WTC11 (cell line): ENCODE results near the gene RPS6KB2. TPM values are rescaled to one million over a fixed set of nuclear protein-coding genes. Genes with fewer than 3 reads are reported as not detected.

Source experiments
- ATAC-seq: fragments of 200-7000 bp; cut with Tn5 transposase; 2 replicates; pipeline ENCODE4 v1.10.0; 2021; ENCODE audit warnings: mild to moderate bottlenecking, moderate library complexity
- CTCF ChIA-PET: fragments of 300-600 bp; sonication (Branson Sonifier 250); formaldehyde crosslinking; loops from one replicate; lab custom pipeline; 2021; ENCODE audit warnings: antibody characterized with exemption; lab: Charles Lee
- POLR2A ChIA-PET: fragments of 350-600 bp; sonication (Branson Sonifier 250); formaldehyde crosslinking; loops from one replicate; lab custom pipeline; 2021; ENCODE audit warnings: antibody characterized with exemption; lab: Charles Lee
- DNase-seq: peaks from one replicate; pipeline ENCODE4 v3.0.0; 2021; ENCODE audit warnings: low spot score
- H3K27ac Mint-ChIP-seq: 2 replicates; pipeline ENCODE4 v1.8.0; 2021; ENCODE audit warnings: mixed read lengths
- H3K27me3 Mint-ChIP-seq: 2 replicates; pipeline ENCODE4 v1.8.0; 2021; ENCODE audit warnings: low read depth, mild to moderate bottlenecking, moderate library complexity, mixed read lengths
- H3K36me3 Mint-ChIP-seq: 2 replicates; pipeline ENCODE4 v1.8.0; 2021; ENCODE audit warnings: mixed read lengths
- H3K4me1 Mint-ChIP-seq: 2 replicates; pipeline ENCODE4 v1.8.0; 2022; ENCODE audit warnings: mixed read lengths
- H3K4me3 Mint-ChIP-seq: 2 replicates; pipeline ENCODE4 v1.8.0; 2021; ENCODE audit warnings: mild to moderate bottlenecking, moderate library complexity, mixed read lengths
- H3K9me3 Mint-ChIP-seq: 2 replicates; pipeline ENCODE4 v1.8.0; 2021; ENCODE audit warnings: mixed read lengths
- ATF1 ChIP-seq: sonication (generic); formaldehyde crosslinking; IDR thresholded peaks from 2 replicates; pipeline ENCODE4 v1.8.1; 2023; ENCODE audit warnings: mild to moderate bottlenecking, moderate library complexity, missing genetic modification reagents
- CREM ChIP-seq: sonication (generic); formaldehyde crosslinking; IDR thresholded peaks from 2 replicates; pipeline ENCODE4 v1.8.1; 2022; ENCODE audit warnings: mild to moderate bottlenecking, missing genetic modification reagents, moderate library complexity
- ETV6 ChIP-seq: sonication (generic); formaldehyde crosslinking; IDR thresholded peaks from 2 replicates; pipeline ENCODE4 v1.8.1; 2022; ENCODE audit warnings: mild to moderate bottlenecking, missing genetic modification reagents
- FOXK1 ChIP-seq: sonication (generic); formaldehyde crosslinking; IDR thresholded peaks from 2 replicates; pipeline ENCODE4 v1.8.0; 2022; ENCODE audit warnings: mild to moderate bottlenecking, moderate library complexity, missing genetic modification reagents
- NR3C1 ChIP-seq: sonication (generic); formaldehyde crosslinking; conservative IDR thresholded peaks from 2 replicates; pipeline ENCODE4 v1.8.1; 2023; ENCODE audit warnings: low read depth, mild to moderate bottlenecking, missing genetic modification reagents
- PRRX2 ChIP-seq: fragments of 250-450 bp; sonication (Bioruptor Pico); IDR thresholded peaks from 2 replicates; pipeline ENCODE4 v1.8.0; 2021; ENCODE audit warnings: mild to moderate bottlenecking
- RELA ChIP-seq: sonication (generic); formaldehyde crosslinking; IDR thresholded peaks from 2 replicates; pipeline ENCODE4 v1.8.1; 2022; ENCODE audit warnings: missing genetic modification reagents, mild to moderate bottlenecking, borderline replicate concordance
- SMAD3 ChIP-seq: sonication (generic); formaldehyde crosslinking; IDR thresholded peaks from 2 replicates; pipeline ENCODE4 v1.8.0; 2022; ENCODE audit warnings: missing genetic modification reagents, mild to moderate bottlenecking, borderline replicate concordance
- SP1 ChIP-seq: sonication (generic); formaldehyde crosslinking; conservative IDR thresholded peaks from 2 replicates; pipeline ENCODE4 v1.8.1; 2022; ENCODE audit warnings: missing genetic modification reagents
- TEAD1 ChIP-seq: sonication (generic); formaldehyde crosslinking; IDR thresholded peaks from 2 replicates; pipeline ENCODE4 v1.8.0; 2022; ENCODE audit warnings: mild to moderate bottlenecking, missing genetic modification reagents
- ZBTB21 ChIP-seq: sonication (generic); formaldehyde crosslinking; IDR thresholded peaks from 2 replicates; pipeline ENCODE4 v1.8.1; 2023; ENCODE audit warnings: mild to moderate bottlenecking, missing genetic modification reagents, borderline replicate concordance
- ZNF121 ChIP-seq: sonication (generic); formaldehyde crosslinking; IDR thresholded peaks from 2 replicates; pipeline ENCODE4 v1.8.0; 2023; ENCODE audit warnings: missing genetic modification reagents
- ZNF219 ChIP-seq: sonication (generic); formaldehyde crosslinking; IDR thresholded peaks from 2 replicates; pipeline ENCODE4 v1.8.0; 2023; ENCODE audit warnings: missing genetic modification reagents, mild to moderate bottlenecking, borderline replicate concordance
- ZNF232 ChIP-seq: sonication (generic); formaldehyde crosslinking; IDR thresholded peaks from 2 replicates; pipeline ENCODE4 v1.8.0; 2022; ENCODE audit warnings: mild to moderate bottlenecking, missing genetic modification reagents
- total RNA-seq: library from RNA; stranded (reverse); gene quantifications from 3 replicates; pipeline ENCODE4 v1.2.3, GENCODE V29; 2021
- TF ChIP-seq, protein P1 (sequence below): sonication (generic); formaldehyde crosslinking; IDR thresholded peaks from 2 replicates; pipeline ENCODE4 v1.8.1; 2022; ENCODE audit warnings: mild to moderate bottlenecking, moderate library complexity, missing genetic modification reagents
- TF ChIP-seq, protein P2 (sequence below): sonication (generic); formaldehyde crosslinking; IDR thresholded peaks from 2 replicates; pipeline ENCODE4 v1.8.0; 2022; ENCODE audit warnings: mild to moderate bottlenecking, missing genetic modification reagents
- TF ChIP-seq, protein P3 (sequence below): sonication (generic); formaldehyde crosslinking; IDR thresholded peaks from 2 replicates; pipeline ENCODE4 v1.8.0; 2022; ENCODE audit warnings: missing genetic modification reagents

Gene RPS6KB2
- total RNA-seq, 1 experiment from 2014 or later = 54.7 TPM

DNA sequence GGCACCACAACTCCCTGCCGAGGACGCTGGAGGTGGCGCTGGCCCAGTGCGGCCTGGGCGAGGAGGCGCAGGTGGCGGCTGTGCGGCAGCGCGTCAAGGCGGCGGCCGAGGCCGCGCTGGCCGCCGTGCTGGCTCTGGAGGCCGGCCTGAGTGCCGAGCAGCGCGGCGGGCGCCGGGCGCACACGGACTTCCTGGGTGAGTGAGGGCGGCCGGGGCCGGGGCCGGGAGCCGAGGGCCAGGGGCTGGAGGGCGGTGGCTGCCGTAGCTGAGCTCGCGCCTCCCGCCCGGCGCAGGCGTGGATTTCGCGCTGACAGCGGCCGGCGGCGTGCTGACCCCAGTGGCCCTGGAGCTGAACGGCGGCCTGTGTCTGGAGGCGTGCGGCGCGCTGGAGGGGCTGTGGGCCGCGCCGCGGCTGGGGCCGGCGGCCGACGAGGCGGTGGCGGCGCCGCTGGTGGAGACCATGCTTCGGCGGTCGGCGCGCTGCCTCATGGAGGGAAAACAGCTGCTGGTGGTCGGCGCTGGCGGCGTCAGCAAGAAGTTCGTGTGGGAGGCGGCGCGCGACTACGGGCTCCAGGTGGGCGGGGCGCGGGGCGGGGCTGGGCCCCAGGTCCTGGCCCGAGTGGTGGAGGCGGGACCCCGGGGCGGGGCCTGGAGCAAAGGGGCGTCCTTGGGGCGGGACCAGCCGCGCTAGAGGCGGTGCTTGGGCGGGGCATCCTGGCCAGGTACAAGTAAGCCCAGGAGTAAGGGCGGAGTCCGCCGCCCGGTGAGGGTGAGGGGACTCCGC is 7.5 kb upstream of the RPS6KB2 start:
- H3K4me3 Mint-ChIP-seq = peak overlapping the region; percentile 63
- POLR2A ChIA-PET = interaction anchor here (0.8 to 2.5 kb wide), 6 partner anchors 14 to 48 kb away, joined by 3 to 11 read pairs (median 4); partner anchors contain the start of genes PPP1CA, RAD9A and TMEM134
- ATAC-seq (peak; percentile 96), DNase-seq (peak; percentile 99)
- H3K4me1 Mint-ChIP-seq = peaks cover 19% of the 10 kb centered on the region
- H3K9me3 Mint-ChIP-seq = no peaks in the 10 kb centered on the region
- H3K36me3 Mint-ChIP-seq = no peaks in the 10 kb centered on the region
- H3K27me3 Mint-ChIP-seq = peaks cover 6% of the 10 kb centered on the region; the same call in 1 of the 2 replicates
- TF ChIP-seq NR3C1 (CRISPR knock-in tag) (peak; percentile 85; the same call in 1 of the 2 replicates), ATF1 (CRISPR knock-in tag) (no peak), TEAD1 (CRISPR knock-in tag) (peak; percentile 51; the same call in 1 of the 2 replicates), ZBTB21 (CRISPR knock-in tag) (no peak), CREM (peak; percentile 74; the same call in 1 of the 2 replicates), ZNF232 (CRISPR knock-in tag) (0 out of 2 replicates have a peak, but pooled peaks have one; percentile 63), ZNF219 (CRISPR knock-in tag) (no peak), FOXK1 (CRISPR knock-in tag) (peak; percentile 51; the same call in 1 of the 2 replicates), ETV6 (CRISPR knock-in tag) (peak; percentile 89; the same call in 1 of the 2 replicates), PRRX2 (CRISPR knock-in tag) (no peak), SMAD3 (0 out of 2 replicates have a peak, but pooled peaks have one; percentile 45), ZNF121 (CRISPR knock-in tag) (peak; percentile 83), SP1 (CRISPR knock-in tag) (peak; percentile 78), RELA (CRISPR knock-in tag) (peak; percentile 30; the same call in 1 of the 2 replicates)
- TF ChIP-seq, protein P1, sequence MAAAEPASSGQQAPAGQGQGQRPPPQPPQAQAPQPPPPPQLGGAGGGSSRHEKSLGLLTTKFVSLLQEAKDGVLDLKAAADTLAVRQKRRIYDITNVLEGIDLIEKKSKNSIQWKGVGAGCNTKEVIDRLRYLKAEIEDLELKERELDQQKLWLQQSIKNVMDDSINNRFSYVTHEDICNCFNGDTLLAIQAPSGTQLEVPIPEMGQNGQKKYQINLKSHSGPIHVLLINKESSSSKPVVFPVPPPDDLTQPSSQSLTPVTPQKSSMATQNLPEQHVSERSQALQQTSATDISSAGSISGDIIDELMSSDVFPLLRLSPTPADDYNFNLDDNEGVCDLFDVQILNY (CRISPR knock-in tag) = peak; percentile 92
- TF ChIP-seq, protein P2, sequence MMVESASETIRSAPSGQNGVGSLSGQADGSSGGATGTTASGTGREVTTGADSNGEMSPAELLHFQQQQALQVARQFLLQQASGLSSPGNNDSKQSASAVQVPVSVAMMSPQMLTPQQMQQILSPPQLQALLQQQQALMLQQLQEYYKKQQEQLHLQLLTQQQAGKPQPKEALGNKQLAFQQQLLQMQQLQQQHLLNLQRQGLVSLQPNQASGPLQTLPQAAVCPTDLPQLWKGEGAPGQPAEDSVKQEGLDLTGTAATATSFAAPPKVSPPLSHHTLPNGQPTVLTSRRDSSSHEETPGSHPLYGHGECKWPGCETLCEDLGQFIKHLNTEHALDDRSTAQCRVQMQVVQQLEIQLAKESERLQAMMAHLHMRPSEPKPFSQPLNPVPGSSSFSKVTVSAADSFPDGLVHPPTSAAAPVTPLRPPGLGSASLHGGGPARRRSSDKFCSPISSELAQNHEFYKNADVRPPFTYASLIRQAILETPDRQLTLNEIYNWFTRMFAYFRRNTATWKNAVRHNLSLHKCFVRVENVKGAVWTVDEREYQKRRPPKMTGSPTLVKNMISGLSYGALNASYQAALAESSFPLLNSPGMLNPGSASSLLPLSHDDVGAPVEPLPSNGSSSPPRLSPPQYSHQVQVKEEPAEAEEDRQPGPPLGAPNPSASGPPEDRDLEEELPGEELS (CRISPR knock-in tag) = peak; percentile 75
- TF ChIP-seq, protein P3, sequence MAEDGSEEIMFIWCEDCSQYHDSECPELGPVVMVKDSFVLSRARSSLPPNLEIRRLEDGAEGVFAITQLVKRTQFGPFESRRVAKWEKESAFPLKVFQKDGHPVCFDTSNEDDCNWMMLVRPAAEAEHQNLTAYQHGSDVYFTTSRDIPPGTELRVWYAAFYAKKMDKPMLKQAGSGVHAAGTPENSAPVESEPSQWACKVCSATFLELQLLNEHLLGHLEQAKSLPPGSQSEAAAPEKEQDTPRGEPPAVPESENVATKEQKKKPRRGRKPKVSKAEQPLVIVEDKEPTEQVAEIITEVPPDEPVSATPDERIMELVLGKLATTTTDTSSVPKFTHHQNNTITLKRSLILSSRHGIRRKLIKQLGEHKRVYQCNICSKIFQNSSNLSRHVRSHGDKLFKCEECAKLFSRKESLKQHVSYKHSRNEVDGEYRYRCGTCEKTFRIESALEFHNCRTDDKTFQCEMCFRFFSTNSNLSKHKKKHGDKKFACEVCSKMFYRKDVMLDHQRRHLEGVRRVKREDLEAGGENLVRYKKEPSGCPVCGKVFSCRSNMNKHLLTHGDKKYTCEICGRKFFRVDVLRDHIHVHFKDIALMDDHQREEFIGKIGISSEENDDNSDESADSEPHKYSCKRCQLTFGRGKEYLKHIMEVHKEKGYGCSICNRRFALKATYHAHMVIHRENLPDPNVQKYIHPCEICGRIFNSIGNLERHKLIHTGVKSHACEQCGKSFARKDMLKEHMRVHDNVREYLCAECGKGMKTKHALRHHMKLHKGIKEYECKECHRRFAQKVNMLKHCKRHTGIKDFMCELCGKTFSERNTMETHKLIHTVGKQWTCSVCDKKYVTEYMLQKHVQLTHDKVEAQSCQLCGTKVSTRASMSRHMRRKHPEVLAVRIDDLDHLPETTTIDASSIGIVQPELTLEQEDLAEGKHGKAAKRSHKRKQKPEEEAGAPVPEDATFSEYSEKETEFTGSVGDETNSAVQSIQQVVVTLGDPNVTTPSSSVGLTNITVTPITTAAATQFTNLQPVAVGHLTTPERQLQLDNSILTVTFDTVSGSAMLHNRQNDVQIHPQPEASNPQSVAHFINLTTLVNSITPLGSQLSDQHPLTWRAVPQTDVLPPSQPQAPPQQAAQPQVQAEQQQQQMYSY (CRISPR knock-in tag) = peak; percentile 46; the same call in 1 of the 2 replicates
- CTCF ChIA-PET = interaction anchor here (0.6 to 4.1 kb wide), 10 partner anchors 18 to 209 kb away, joined by 3 to 45 read pairs (median 5); partner anchors contain the start of genes CLCF1, NUDT8, PPP1CA and TBC1D10C
- peak overlapping the region; percentile 77 for H3K27ac Mint-ChIP-seq
